ENCODE data around the gene USP32.
"Not testable (repeated sequence)": the region's sequence is repeated elsewhere in the genome, so short reads cannot be mapped to it uniquely, and the experiment has no call there.

USP32 gene

GRCh38 chr17:60230358-60230757 is 161.6 kb downstream of the USP32 start:
- Mint-ChIP-seq H3K9me3 (no peaks in the 10 kb centered on the region), H3K4me3 (no peak overlapping the region), H3K36me3 (peaks cover 6% of the 10 kb centered on the region), H3K27ac (no peak overlapping the region), H3K27me3 (no peaks in the 10 kb centered on the region), H3K4me1 (peaks cover 10% of the 10 kb centered on the region)

- no peaks in the 10 kb centered on the region for H3K27me3 Mint-ChIP-seq
- H3K4me1 Mint-ChIP-seq, result peaks cover 10% of the 10 kb centered on the region
- H3K4me3 Mint-ChIP-seq, result no peak overlapping the region
- no peak overlapping the region for H3K27ac Mint-ChIP-seq
- no peaks in the 10 kb centered on the region for H3K36me3 Mint-ChIP-seq
- no peaks in the 10 kb centered on the region for H3K9me3 Mint-ChIP-seq
Observed at GRCh38 chr17:60229188-60229802, 162.6 kb downstream of the USP32 start.

GRCh38 chr17:60227276-60227675 is 164.7 kb downstream of the USP32 start:
- H3K4me1 Mint-ChIP-seq, result peaks cover 10% of the 10 kb centered on the region
- H3K9me3 Mint-ChIP-seq, H3K36me3 Mint-ChIP-seq, H3K27ac Mint-ChIP-seq, H3K27me3 Mint-ChIP-seq, H3K4me3 Mint-ChIP-seq: not testable (repeated sequence)

- Mint-ChIP-seq H3K9me3 (no peaks in the 10 kb centered on the region), H3K27ac (no peak overlapping the region), H3K27me3 (no peaks in the 10 kb centered on the region), H3K36me3 (peaks cover 7% of the 10 kb centered on the region), H3K4me3 (no peak overlapping the region), H3K4me1 (no peaks in the 10 kb centered on the region)
Observed at GRCh38 chr17:60224064-60224463, 167.9 kb downstream of the USP32 start.

- H3K4me3 Mint-ChIP-seq, result no peak overlapping the region
- H3K9me3 Mint-ChIP-seq, result no peaks in the 10 kb centered on the region
- H3K4me1 Mint-ChIP-seq, result no peaks in the 10 kb centered on the region
- H3K27me3 Mint-ChIP-seq, result no peaks in the 10 kb centered on the region
- H3K27ac Mint-ChIP-seq, result no peak overlapping the region
- H3K36me3 Mint-ChIP-seq, result peaks cover 7% of the 10 kb centered on the region
Observed at GRCh38 chr17:60223456-60223855, 168.5 kb downstream of the USP32 start.

- not testable (repeated sequence) for H3K4me1 Mint-ChIP-seq, H3K36me3 Mint-ChIP-seq, H3K27ac Mint-ChIP-seq, H3K27me3 Mint-ChIP-seq, H3K9me3 Mint-ChIP-seq, H3K4me3 Mint-ChIP-seq
Observed at GRCh38 chr17:60218774-60219173, 173.2 kb downstream of the USP32 start.

- not testable (repeated sequence) for H3K36me3 Mint-ChIP-seq, H3K9me3 Mint-ChIP-seq, H3K27ac Mint-ChIP-seq, H3K27me3 Mint-ChIP-seq, H3K4me1 Mint-ChIP-seq, H3K4me3 Mint-ChIP-seq
Observed at GRCh38 chr17:60215895-60216294, 176.0 kb downstream of the USP32 start.

- H3K36me3 Mint-ChIP-seq, H3K9me3 Mint-ChIP-seq, H3K4me1 Mint-ChIP-seq, H3K27me3 Mint-ChIP-seq, H3K27ac Mint-ChIP-seq, H3K4me3 Mint-ChIP-seq: not testable (repeated sequence)
Observed at GRCh38 chr17:60211282-60211681, 180.7 kb downstream of the USP32 start.

- not testable (repeated sequence) for H3K4me1 Mint-ChIP-seq, H3K4me3 Mint-ChIP-seq, H3K36me3 Mint-ChIP-seq, H3K27me3 Mint-ChIP-seq, H3K9me3 Mint-ChIP-seq, H3K27ac Mint-ChIP-seq
Observed at GRCh38 chr17:60208302-60208701, 183.6 kb downstream of the USP32 start.

- not testable (repeated sequence) for H3K27me3 Mint-ChIP-seq, H3K4me3 Mint-ChIP-seq, H3K36me3 Mint-ChIP-seq, H3K9me3 Mint-ChIP-seq, H3K4me1 Mint-ChIP-seq, H3K27ac Mint-ChIP-seq
Observed at GRCh38 chr17:60205782-60206181, 186.2 kb downstream of the USP32 start.

GRCh38 chr17:60198630-60199029 is 193.3 kb downstream of the USP32 start:
- H3K4me3 Mint-ChIP-seq, H3K27ac Mint-ChIP-seq: not testable (repeated sequence)

GRCh38 chr17:60194141-60194540 is 197.8 kb downstream of the USP32 start:
- not testable (repeated sequence) for H3K9me3 Mint-ChIP-seq, H3K36me3 Mint-ChIP-seq, H3K27me3 Mint-ChIP-seq, H3K27ac Mint-ChIP-seq, H3K4me3 Mint-ChIP-seq, H3K4me1 Mint-ChIP-seq

More at GRCh38 chr17:60198630-60199029, 193.3 kb downstream of the USP32 start:
- not testable (repeated sequence) for H3K4me1 Mint-ChIP-seq, H3K9me3 Mint-ChIP-seq, H3K36me3 Mint-ChIP-seq, H3K27me3 Mint-ChIP-seq

GRCh38 chr17:60193482-60193881 is 198.5 kb downstream of the USP32 start:
- Mint-ChIP-seq H3K9me3 (no peaks in the 10 kb centered on the region), H3K27me3 (no peaks in the 10 kb centered on the region), H3K36me3 (no peaks in the 10 kb centered on the region), H3K4me1 (no peaks in the 10 kb centered on the region), H3K4me3 (no peak overlapping the region), H3K27ac (no peak overlapping the region)

- not testable (repeated sequence) for H3K4me1 Mint-ChIP-seq, H3K9me3 Mint-ChIP-seq, H3K36me3 Mint-ChIP-seq, H3K27ac Mint-ChIP-seq, H3K27me3 Mint-ChIP-seq, H3K4me3 Mint-ChIP-seq
Observed at GRCh38 chr17:60193032-60193431, 198.9 kb downstream of the USP32 start.

- H3K4me1 Mint-ChIP-seq, H3K9me3 Mint-ChIP-seq, H3K36me3 Mint-ChIP-seq, H3K4me3 Mint-ChIP-seq, H3K27me3 Mint-ChIP-seq, H3K27ac Mint-ChIP-seq: not testable (repeated sequence)
Observed at GRCh38 chr17:60190032-60190431, 201.9 kb downstream of the USP32 start.

GRCh38 chr17:60188759-60189158 is 203.2 kb downstream of the USP32 start:
- H3K36me3 Mint-ChIP-seq, result no peaks in the 10 kb centered on the region
- H3K27ac Mint-ChIP-seq, result no peak overlapping the region
- no peaks in the 10 kb centered on the region for H3K9me3 Mint-ChIP-seq
- H3K4me3 Mint-ChIP-seq, result no peak overlapping the region
- H3K27me3 Mint-ChIP-seq, result no peaks in the 10 kb centered on the region
- no peaks in the 10 kb centered on the region for H3K4me1 Mint-ChIP-seq

- H3K36me3 Mint-ChIP-seq, H3K27ac Mint-ChIP-seq, H3K4me3 Mint-ChIP-seq, H3K27me3 Mint-ChIP-seq, H3K9me3 Mint-ChIP-seq, H3K4me1 Mint-ChIP-seq: not testable (repeated sequence)
Observed at GRCh38 chr17:60186846-60187745, 204.8 kb downstream of the USP32 start.

All from activated naive CD4-positive, alpha-beta T cell treated with anti-CD3 and anti-CD28 coated beads, Interleukin-2, amount 50 U/mL, for 24 hours (primary cell).